ENCODE measurements around the gene TRAM2. TPM values are rescaled to one million over a fixed set of nuclear protein-coding genes. Genes with fewer than 3 reads are reported as not detected.

TRAM2 gene
- total RNA-seq, 1 experiment from 2014 or later, result 21.3 TPM

- BruUV-seq (replicated peaks), result no TSS peak
- ChIA-PET POLR2A (no interaction called here), RAD21 (ENCODE audit: low non-redundant PET in 1 of 2, low total read pairs in 2 of 2, uncharacterized antibody in 2 of 2, unreplicated experiment in 2 of 2) (no interaction called here), CTCF (no interaction called here)
- no peak for ATAC-seq
- no peak for DNase-seq (ENCODE audit: low read depth, low spot score)
- no peak for TF ChIP-seq EGR1 (IDR thresholded peaks at IDR 0.05; ENCODE audit: low read depth)
- no peak for TF ChIP-seq YY1 (IDR thresholded peaks at IDR 0.05; ENCODE audit: extremely low read depth, insufficient replicate concordance, low read depth, low read length)
- no peak for TF ChIP-seq CEBPB (IDR thresholded peaks at IDR 0.05; ENCODE audit: low read depth)
- no peak for TF ChIP-seq SP1 (IDR thresholded peaks at IDR 0.05; ENCODE audit: low read depth)
- TF ChIP-seq ZBTB33 (IDR thresholded peaks at IDR 0.05; ENCODE audit: extremely low read depth, insufficient replicate concordance, low read length), result no peak
- no peak for TF ChIP-seq EZH2 (IDR thresholded peaks at IDR 0.05)
- no peak overlapping the region for H3K4me3 ChIP-seq (replicated peaks in 1 of 2; ENCODE audit: low read depth in 1 of 2, low read length in 2 of 2)
- H3K27me3 ChIP-seq (ENCODE audit: insufficient read depth, low read length), result no peaks in the 10 kb centered on the region
- H4K20me1 ChIP-seq (ENCODE audit: insufficient read depth), result no peaks in the 10 kb centered on the region
- no peak overlapping the region for H3K27ac ChIP-seq (ENCODE audit: low read depth, low read length)
- H3K9ac ChIP-seq (ENCODE audit: low read length), result no peak overlapping the region
- no peak overlapping the region for H3K4me2 ChIP-seq (ENCODE audit: low read length)
- H3K9me3 ChIP-seq (ENCODE audit: control insufficient read depth in 1 of 2, insufficient read depth in 1 of 2, low read depth in 1 of 2, low read length in 2 of 2), result no peaks in the 10 kb centered on the region
- H3K79me2 ChIP-seq (ENCODE audit: insufficient read depth, low read length), result peaks cover 5% of the 10 kb centered on the region; the same call in 1 of the 2 replicates
- no peak overlapping the region for H2AFZ ChIP-seq (ENCODE audit: low read depth, low read length, poor library complexity, severe bottlenecking)
- intact Hi-C loops (cut with micrococcal nuclease), result no loop called here
- no peaks in the 10 kb centered on the region for H3K36me3 ChIP-seq (ENCODE audit: control insufficient read depth in 1 of 2, insufficient read depth in 2 of 2, low read length in 2 of 2)
- H3K9me2 ChIP-seq (ENCODE audit: insufficient read depth), result no peaks in the 10 kb centered on the region
- 0 out of 4 replicates have a peak, but pooled peaks cover 0 to 5% of the 10 kb centered on the region in 2 experiments for H3K4me1 ChIP-seq (ENCODE audit: control insufficient read depth in 1 of 2, insufficient read depth in 2 of 2, low read length in 2 of 2)
These were observed 41.9 kb downstream of the TRAM2 start for GRCh38 chr6:52534966-52535390.

GRCh38 chr6:52534363-52534762 is 42.5 kb downstream of the TRAM2 start:
- intact Hi-C loops (cut with micrococcal nuclease), result no loop called here
- Histone ChIP-seq H3K36me3 (ENCODE audit: control insufficient read depth in 1 of 2, insufficient read depth in 2 of 2, low read length in 2 of 2) (no peaks in the 10 kb centered on the region), H3K9me3 (ENCODE audit: control insufficient read depth in 1 of 2, insufficient read depth in 1 of 2, low read depth in 1 of 2, low read length in 2 of 2) (no peaks in the 10 kb centered on the region), H4K20me1 (ENCODE audit: insufficient read depth) (no peaks in the 10 kb centered on the region), H3K4me1 (ENCODE audit: control insufficient read depth in 1 of 2, insufficient read depth in 2 of 2, low read length in 2 of 2) (0 out of 4 replicates have a peak, but pooled peaks cover 0 to 5% of the 10 kb centered on the region in 2 experiments), H3K9me2 (ENCODE audit: insufficient read depth) (no peaks in the 10 kb centered on the region), H3K9ac (ENCODE audit: low read length) (no peak overlapping the region), H3K4me3 (replicated peaks in 1 of 2; ENCODE audit: low read depth in 1 of 2, low read length in 2 of 2) (no peak overlapping the region), H3K4me2 (ENCODE audit: low read length) (no peak overlapping the region), H3K27ac (ENCODE audit: low read depth, low read length) (no peak overlapping the region), H3K79me2 (ENCODE audit: insufficient read depth, low read length) (peaks cover 5% of the 10 kb centered on the region; the same call in 1 of the 2 replicates), H3K27me3 (ENCODE audit: insufficient read depth, low read length) (no peaks in the 10 kb centered on the region), H2AFZ (ENCODE audit: low read depth, low read length, poor library complexity, severe bottlenecking) (no peak overlapping the region)
- no TSS peak for BruUV-seq (replicated peaks)
- TF ChIP-seq ZFX (IDR thresholded peaks at IDR 0.05) (no peak), POLR2A (IDR thresholded peaks at IDR 0.05; ENCODE audit: borderline replicate concordance, extremely low read depth, insufficient read depth, insufficient read length) (no peak), EZH2phosphoT487 (IDR thresholded peaks at IDR 0.05; ENCODE audit: borderline replicate concordance) (no peak), ZNF274 (IDR thresholded peaks at IDR 0.05; ENCODE audit: low read depth, low read length) (no peak), ATF3 (IDR thresholded peaks at IDR 0.05) (no peak)
- ATAC-seq (no peak), DNase-seq (ENCODE audit: low read depth, low spot score) (no peak)
- ChIA-PET RAD21 (ENCODE audit: low non-redundant PET in 1 of 2, low total read pairs in 2 of 2, uncharacterized antibody in 2 of 2, unreplicated experiment in 2 of 2) (no interaction called here), CTCF (no interaction called here), POLR2A (no interaction called here)
